ENCODE measurements around the gene LGALSL. TPM values are rescaled to one million over a fixed set of nuclear protein-coding genes. Genes with fewer than 3 reads are reported as not detected.

LGALSL gene
- total and polyA plus RNA-seq, 9 of the 15 experiments (the other 6 are each of a cell fraction or from before 2014, with no cell fraction given): 0.04 to 0.29 (median 0.14) TPM; not detected in 3

DNA sequence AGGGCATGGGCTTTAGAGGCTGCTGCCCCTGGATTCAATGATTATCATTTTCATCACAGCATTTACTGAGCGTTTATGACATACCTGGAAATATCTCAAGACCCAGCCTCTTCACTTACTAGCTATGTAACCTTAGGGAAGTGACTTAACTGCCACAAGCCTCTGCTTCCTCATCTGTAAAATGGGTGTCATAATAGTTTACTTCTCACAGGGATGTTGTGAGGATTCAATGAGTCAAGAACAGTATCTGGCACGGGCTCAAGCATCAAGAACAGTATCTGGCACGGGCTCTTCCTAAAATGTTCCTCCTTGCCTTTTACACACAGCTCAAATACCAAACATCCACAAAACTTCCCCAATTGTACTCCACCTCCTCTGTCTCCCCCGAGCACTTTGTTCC, 31.4 kb downstream of the LGALSL start:
- H3K79me2 ChIP-seq (ENCODE audit: control insufficient read depth, insufficient read depth, low read length): no peaks in the 10 kb centered on the region
- no peak overlapping the region for H3K4me2 ChIP-seq (ENCODE audit: insufficient read depth, low read length)
- intact Hi-C loops (cut with micrococcal nuclease) (no loop called here), in situ Hi-C loops (cut with MboI) (loop anchor here (5.0 to 10.0 kb wide), 2 partner anchors 153 to 431 kb away; no protein-coding TSS in a partner anchor)
- ChIA-PET CTCF (ENCODE audit: low intra/inter-chr PET ratio) (no interaction called here), POLR2A (interaction anchor here (0.7 kb wide), 1 partner anchor 257 kb away, joined by 3 read pairs; no protein-coding TSS in a partner anchor)
- DNase-seq (ENCODE audit: extremely low read depth in 1 of 4, low spot score in 3 of 4) (no peak), ATAC-seq (no peak), FAIRE-seq (no peak)
- peaks cover 17 to 53% of the 10 kb centered on the region in 2 experiments for H3K27me3 ChIP-seq (ENCODE audit: control insufficient read depth in 2 of 2, insufficient read depth in 2 of 2, low read length in 2 of 2)
- no peaks in the 10 kb centered on the region for H3K36me3 ChIP-seq (ENCODE audit: control insufficient read depth, insufficient read depth, low read length)
- no peaks in the 10 kb centered on the region for H3K9me3 ChIP-seq (replicated peaks; ENCODE audit: control insufficient read depth, insufficient read depth, low read depth, low read length)
- H3K4me3 ChIP-seq: no peak overlapping the region
- TF ChIP-seq RBM25 (IDR thresholded peaks at IDR 0.05; ENCODE audit: low read depth, low read length, severe bottlenecking): peak; percentile 73
- no peak for TF ChIP-seq MECOM (CRISPR knock-in tag; IDR thresholded peaks at IDR 0.05)
- H3K9me1 ChIP-seq (ENCODE audit: control insufficient read depth, insufficient read depth, low read length): no peaks in the 10 kb centered on the region
- no TSS peak for BruUV-seq (replicated peaks)
- no peaks in the 10 kb centered on the region for H3K4me1 ChIP-seq (replicated peaks in 1 of 2; ENCODE audit: control insufficient read depth in 2 of 2, insufficient read depth in 2 of 2, low read length in 2 of 2)
- no peak overlapping the region for H2AFZ ChIP-seq (ENCODE audit: low read depth, low read length)
- H4K20me1 ChIP-seq (replicated peaks; ENCODE audit: control insufficient read depth, insufficient read depth, low read length): peaks cover 6% of the 10 kb centered on the region; the same call in 1 of the 2 replicates
- WGBS (ENCODE audit: insufficient coverage, low coverage, missing lambda C conversion rate): 1% methylated on average over 4 of the region's 4 CpGs
- no peak overlapping the region for H3K27ac ChIP-seq (ENCODE audit: extremely low read depth, low read depth, low read length)
- H3K9ac ChIP-seq (ENCODE audit: insufficient read depth in 1 of 2, low read depth in 2 of 2, low read length in 2 of 2): no peak overlapping the region

DNA sequence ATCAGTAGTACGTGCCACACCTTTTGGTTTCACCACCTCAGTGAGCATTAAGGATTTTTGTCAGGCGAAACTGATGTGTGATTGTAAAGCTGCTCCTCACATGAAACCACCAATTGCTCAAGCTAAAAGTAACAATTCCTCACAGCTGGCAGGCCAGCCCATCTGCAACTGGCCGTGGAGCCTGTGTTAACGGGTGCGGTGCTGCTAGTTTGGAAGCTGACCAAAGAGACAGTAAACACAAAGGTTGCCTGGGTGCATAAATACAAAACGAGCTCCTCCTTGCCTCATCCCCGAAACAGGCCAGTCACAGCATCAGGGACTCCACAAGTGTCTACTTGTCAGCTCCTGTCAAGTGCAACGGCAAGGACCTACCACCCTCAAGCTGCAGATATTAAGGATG, 32.0 kb downstream of the LGALSL start:
- Histone ChIP-seq H3K79me2 (ENCODE audit: control insufficient read depth, insufficient read depth, low read length) (no peaks in the 10 kb centered on the region), H3K4me2 (ENCODE audit: insufficient read depth, low read length) (no peak overlapping the region), H3K9me3 (replicated peaks; ENCODE audit: control insufficient read depth, insufficient read depth, low read depth, low read length) (no peaks in the 10 kb centered on the region), H3K4me1 (replicated peaks in 1 of 2; ENCODE audit: control insufficient read depth in 2 of 2, insufficient read depth in 2 of 2, low read length in 2 of 2) (no peaks in the 10 kb centered on the region), H3K27me3 (ENCODE audit: control insufficient read depth in 2 of 2, insufficient read depth in 2 of 2, low read length in 2 of 2) (peaks cover 13 to 53% of the 10 kb centered on the region in 2 experiments), H3K9ac (ENCODE audit: insufficient read depth in 1 of 2, low read depth in 2 of 2, low read length in 2 of 2) (no peak overlapping the region), H3K36me3 (ENCODE audit: control insufficient read depth, insufficient read depth, low read length) (no peaks in the 10 kb centered on the region), H4K20me1 (replicated peaks; ENCODE audit: control insufficient read depth, insufficient read depth, low read length) (peaks cover 6% of the 10 kb centered on the region; the same call in 1 of the 2 replicates), H2AFZ (ENCODE audit: low read depth, low read length) (no peak overlapping the region), H3K9me1 (ENCODE audit: control insufficient read depth, insufficient read depth, low read length) (no peaks in the 10 kb centered on the region), H3K27ac (ENCODE audit: extremely low read depth, low read depth, low read length) (no peak overlapping the region), H3K4me3 (no peak overlapping the region)
- no TSS peak for BruUV-seq (replicated peaks)
- CTCF ChIA-PET (ENCODE audit: low intra/inter-chr PET ratio): interaction anchor here (0.5 to 1.2 kb wide), 2 partner anchors 134 to 436 kb away, joined by 4 read pairs; no protein-coding TSS in a partner anchor
- WGBS (ENCODE audit: insufficient coverage, low coverage, missing lambda C conversion rate): 3% methylated on average over 8 of the region's 8 CpGs
- ATAC-seq: no peak
- in situ Hi-C loops (cut with MboI): loop anchor here (5.0 to 10.0 kb wide), 2 partner anchors 154 to 431 kb away; no protein-coding TSS in a partner anchor
- intact Hi-C loops (cut with micrococcal nuclease): no loop called here
- DNase-seq (ENCODE audit: extremely low read depth in 1 of 4, low spot score in 3 of 4): no peak
- FAIRE-seq: no peak
- POLR2A ChIA-PET: interaction anchor here (0.7 kb wide), 2 partner anchors 123 to 258 kb away, joined by 3 read pairs; no protein-coding TSS in a partner anchor
- TF ChIP-seq ZNF274 (IDR thresholded peaks at IDR 0.05; ENCODE audit: borderline replicate concordance, low read depth, low read length): no peak
- TF ChIP-seq, protein P1, sequence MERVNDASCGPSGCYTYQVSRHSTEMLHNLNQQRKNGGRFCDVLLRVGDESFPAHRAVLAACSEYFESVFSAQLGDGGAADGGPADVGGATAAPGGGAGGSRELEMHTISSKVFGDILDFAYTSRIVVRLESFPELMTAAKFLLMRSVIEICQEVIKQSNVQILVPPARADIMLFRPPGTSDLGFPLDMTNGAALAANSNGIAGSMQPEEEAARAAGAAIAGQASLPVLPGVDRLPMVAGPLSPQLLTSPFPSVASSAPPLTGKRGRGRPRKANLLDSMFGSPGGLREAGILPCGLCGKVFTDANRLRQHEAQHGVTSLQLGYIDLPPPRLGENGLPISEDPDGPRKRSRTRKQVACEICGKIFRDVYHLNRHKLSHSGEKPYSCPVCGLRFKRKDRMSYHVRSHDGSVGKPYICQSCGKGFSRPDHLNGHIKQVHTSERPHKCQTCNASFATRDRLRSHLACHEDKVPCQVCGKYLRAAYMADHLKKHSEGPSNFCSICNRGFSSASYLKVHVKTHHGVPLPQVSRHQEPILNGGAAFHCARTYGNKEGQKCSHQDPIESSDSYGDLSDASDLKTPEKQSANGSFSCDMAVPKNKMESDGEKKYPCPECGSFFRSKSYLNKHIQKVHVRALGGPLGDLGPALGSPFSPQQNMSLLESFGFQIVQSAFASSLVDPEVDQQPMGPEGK (CRISPR knock-in tag; IDR thresholded peaks at IDR 0.05; ENCODE audit: borderline replicate concordance): no peak
- no peak for TF ChIP-seq SMC3 (conservative IDR thresholded peaks at IDR 0.05; ENCODE audit: insufficient read depth, low read depth, low read length)
- no peak for TF ChIP-seq CBX1 (IDR thresholded peaks at IDR 0.05; ENCODE audit: low read depth)
- TF ChIP-seq SIN3A (IDR thresholded peaks at IDR 0.05; ENCODE audit: borderline replicate concordance in 2 of 2, control insufficient read depth in 1 of 2, low read depth in 2 of 2, low read length in 2 of 2): no peak
- no peak for TF ChIP-seq AFF1 (IDR thresholded peaks at IDR 0.05; ENCODE audit: low read depth in 1 of 2, partially characterized antibody in 2 of 2)

Measured in K562 (cell line).